Transverse colon (tissue), 4 donors: ENCODE measurements around the gene SLC4A4. TPM values are rescaled to one million over a fixed set of nuclear protein-coding genes. Genes with fewer than 3 reads are reported as not detected.

Source experiments
- DNase-seq: peaks from one replicate; pipeline ENCODE4 v3.0.0-alpha.2; 2019
- H3K27ac ChIP-seq, 4 donors: fragments of 200-600 bp; sonication (generic); 2 replicates each; pipeline ENCODE4 v1.5.1; 2016 to 2018; ENCODE audit warnings: inconsistent platforms in 4 of 4
- H3K27me3 ChIP-seq: fragments of 200-600 bp; sonication (generic); 2 replicates; pipeline ENCODE4 v1.5.1; 2017; ENCODE audit warnings: inconsistent platforms
- H3K36me3 ChIP-seq, 4 donors: fragments of 200-600 bp; sonication (generic); 2 replicates each; pipeline ENCODE4 v1.5.1; 2017 to 2019; ENCODE audit warnings: inconsistent platforms in 4 of 4
- H3K4me1 ChIP-seq, 4 donors: fragments of 200-600 bp; sonication (generic); 2 replicates each; pipeline ENCODE4 v1.5.1; 2017 to 2020; ENCODE audit warnings: inconsistent platforms in 4 of 4
- H3K4me3 ChIP-seq, 4 donors: fragments of 200-600 bp; sonication (generic); 1 replicate in 1 of 4; 2 replicates in 3 of 4; pipeline versions ENCODE4 v1.5.1 to v1.6.1; 2017 to 2019; ENCODE audit warnings: inconsistent platforms in 4 of 4
- H3K9me3 ChIP-seq, 2 donors: fragments of 200-600 bp; sonication (generic); 2 replicates each; pipeline ENCODE4 v1.5.1; 2017 to 2019; ENCODE audit warnings: inconsistent platforms in 2 of 2
- CTCF ChIP-seq, 5 experiments: fragments of 200-600 bp in 3 of 5; fragments of 450-650 bp in 2 of 5; sonication (generic) in 3 of 5; IDR thresholded peaks; 1 replicate in 2 of 5; 2 replicates in 3 of 5; pipeline ENCODE4 v1.5.1; 2016 to 2017; ENCODE audit warnings: antibody characterized with exemption in 5 of 5, inconsistent platforms in 3 of 5, mild to moderate bottlenecking in 2 of 5, moderate library complexity in 1 of 5
- EP300 ChIP-seq: sonication (generic); formaldehyde crosslinking; IDR thresholded peaks from one replicate; pipeline ENCODE4 v1.6.1; 2017; ENCODE audit warnings: antibody characterized with exemption, low read depth
- POLR2A ChIP-seq: fragments of 450-650 bp; IDR thresholded peaks from one replicate; pipeline ENCODE4 v1.6.1; 2016; ENCODE audit warnings: antibody characterized with exemption, mild to moderate bottlenecking, moderate library complexity
- POLR2AphosphoS5 ChIP-seq, 3 donors: sonication (generic); formaldehyde crosslinking; IDR thresholded peaks; one replicate each; pipeline ENCODE4 v1.6.1; 2016; ENCODE audit warnings: antibody characterized with exemption in 3 of 3
- WGBS, 2 donors: methylation state at CpG; one replicate each; pipeline ENCODE4 v1.1.5; 2018; ENCODE audit warnings: low coverage in 1 of 2; 5-methylcytosine and 5-hydroxymethylcytosine counted together
- in situ Hi-C, 4 donors: fragments of 200-750 bp; cut with MboI; loops; one replicate each; pipeline versions ENCODE4 v1.15.0 to v1.15.1; 2017; ENCODE audit warnings: low sequenced_read_pairs in 3 of 4, low pct_ligation_motif_present in 1 of 4, low pct_unique_long_range_greater_than_20kb in 1 of 4
- intact Hi-C: fragments of 100-400 bp; cut with DNase I; formaldehyde crosslinking; loops from one replicate; pipeline ENCODE4 v1.15.1; 2023; ENCODE audit warnings: low total_unique reads
- total RNA-seq, 4 donors: library from RNA; depleted of rRNA; stranded (reverse); fragments of >200 nt; gene quantifications; one replicate each; pipeline ENCODE4 v1.1.0, GENCODE V29; 2016

Gene SLC4A4
- total RNA-seq, 4 donors from 2014 or later = 91.7 to 182 (median 134) TPM

- Histone ChIP-seq H3K27ac (no peak overlapping the region), H3K9me3 (no peaks in the 10 kb centered on the region), H3K4me1 (no peaks in the 10 kb centered on the region), H3K36me3 (peaks cover 0 to 5% (median 2%) of the 10 kb centered on the region in 4 donors), H3K4me3 (no peak overlapping the region), H3K27me3 (no peaks in the 10 kb centered on the region)
- no peak for TF ChIP-seq POLR2AphosphoS5 (IDR thresholded peaks at IDR 0.05)
- no peak for TF ChIP-seq CTCF (IDR thresholded peaks at IDR 0.05)
- no peak for TF ChIP-seq EP300
- TF ChIP-seq POLR2A = no peak
- 87 to 93% methylated on average over 3 of the region's 3 CpGs for WGBS, 2 donors
- no peak for DNase-seq
- in situ Hi-C loops = no loop called here
- intact Hi-C loops = no loop called here
Measured at GRCh38 chr4:71570492-71570891, 231.7 kb downstream of the SLC4A4 start.

GRCh38 chr4:71571346-71571745 is 232.5 kb downstream of the SLC4A4 start:
- no peaks in the 10 kb centered on the region for H3K9me3 ChIP-seq
- in situ Hi-C loops (no loop called here), intact Hi-C loops (no loop called here)
- H3K4me3 ChIP-seq = no peak overlapping the region
- TF ChIP-seq POLR2A (no peak), CTCF (IDR thresholded peaks at IDR 0.05) (no peak), EP300 (no peak), POLR2AphosphoS5 (IDR thresholded peaks at IDR 0.05) (no peak)
- 83 to 98% methylated on average over 3 of the region's 3 CpGs for WGBS, 2 donors
- H3K4me1 ChIP-seq = no peaks in the 10 kb centered on the region
- DNase-seq = no peak
- no peaks in the 10 kb centered on the region for H3K27me3 ChIP-seq
- H3K36me3 ChIP-seq = peaks cover 0 to 5% (median 2%) of the 10 kb centered on the region in 4 donors
- no peak overlapping the region for H3K27ac ChIP-seq

- Histone ChIP-seq H3K27ac (no peak overlapping the region), H3K4me3 (no peak overlapping the region), H3K9me3 (no peaks in the 10 kb centered on the region), H3K36me3 (no peaks in the 10 kb centered on the region), H3K4me1 (peaks cover 0 to 6% (median 0%) of the 10 kb centered on the region in 4 donors), H3K27me3 (no peaks in the 10 kb centered on the region)
- no peak for DNase-seq
- in situ Hi-C loops = no loop called here
- intact Hi-C loops = no loop called here
- TF ChIP-seq POLR2AphosphoS5 (IDR thresholded peaks at IDR 0.05) = no peak
- TF ChIP-seq POLR2A = no peak
- WGBS, 2 donors = 78 to 80% methylated on average over 2 to 3 of the region's 3 CpGs
Measured at GRCh38 chr4:71583971-71584370, 245.2 kb downstream of the SLC4A4 start.

- H3K27ac ChIP-seq = no peak overlapping the region
- H3K9me3 ChIP-seq = no peaks in the 10 kb centered on the region
- no peaks in the 10 kb centered on the region for H3K36me3 ChIP-seq
- no peak overlapping the region for H3K4me3 ChIP-seq
- TF ChIP-seq POLR2AphosphoS5 (IDR thresholded peaks at IDR 0.05) (no peak), EP300 (no peak), POLR2A (no peak), CTCF (IDR thresholded peaks at IDR 0.05) (no peak)
- in situ Hi-C loops (no loop called here), intact Hi-C loops (no loop called here)
- WGBS, 2 donors = 75 to 80% methylated on average over 1 of the region's 1 CpG
- H3K4me1 ChIP-seq = peaks cover 0 to 6% (median 0%) of the 10 kb centered on the region in 4 donors
- no peaks in the 10 kb centered on the region for H3K27me3 ChIP-seq
- no peak for DNase-seq
Measured at GRCh38 chr4:71584585-71584984, 245.8 kb downstream of the SLC4A4 start.

GRCh38 chr4:71586087-71586763 is 247.4 kb downstream of the SLC4A4 start:
- Histone ChIP-seq H3K9me3 (no peaks in the 10 kb centered on the region), H3K4me1 (peaks cover 0 to 6% (median 0%) of the 10 kb centered on the region in 4 donors), H3K36me3 (no peaks in the 10 kb centered on the region), H3K27me3 (no peaks in the 10 kb centered on the region), H3K27ac (no peak overlapping the region), H3K4me3 (no peak overlapping the region)
- no peak for DNase-seq
- intact Hi-C loops (no loop called here), in situ Hi-C loops (no loop called here)
- TF ChIP-seq POLR2AphosphoS5 (IDR thresholded peaks at IDR 0.05) (peak in 1 of 3 donors; percentile 21), CTCF (IDR thresholded peaks at IDR 0.05) (no peak), POLR2A (no peak), EP300 (no peak)
- 40 to 61% methylated on average over 3 to 4 of the region's 4 CpGs for WGBS, 2 donors
